HepG2 (cell line): ENCODE data around the gene FHL5. TPM values are rescaled to one million over a fixed set of nuclear protein-coding genes. Genes with fewer than 3 reads are reported as not detected.

ENCODE experiments used
- ERF ChIP-seq: IDR thresholded peaks from 2 replicates; pipeline ENCODE4 v1.6.1; 2018; ENCODE audit warnings: missing biosample characterization, missing genetic modification reagents
- GTF2F1 ChIP-seq: fragments of 150-350 bp; IDR thresholded peaks from 2 replicates; pipeline ENCODE4 v1.6.1; 2014; ENCODE audit warnings: low read length
- MEF2D ChIP-seq: sonication (generic); formaldehyde crosslinking; IDR thresholded peaks from 2 replicates; pipeline ENCODE4 v1.5.1; 2020; ENCODE audit warnings: mild to moderate bottlenecking, missing genetic modification reagents
- PRPF4 ChIP-seq: fragments of 200-400 bp; formaldehyde crosslinking; IDR thresholded peaks from 2 replicates; pipeline ENCODE4 v1.6.1; 2016; ENCODE audit warnings: low read length, low read depth; ENCODE audit not compliant: poor library complexity, severe bottlenecking
- SAP130 ChIP-seq: IDR thresholded peaks from 2 replicates; pipeline ENCODE4 v1.6.1; 2016; ENCODE audit warnings: low read depth
- SMARCC2 ChIP-seq: fragments of 450-650 bp; IDR thresholded peaks from 2 replicates; pipeline ENCODE4 v1.6.1; 2017; ENCODE audit warnings: antibody characterized with exemption, mild to moderate bottlenecking
- TIGD3 ChIP-seq: sonication (generic); formaldehyde crosslinking; IDR thresholded peaks from 2 replicates; pipeline ENCODE4 v1.5.1; 2020; ENCODE audit warnings: mild to moderate bottlenecking, missing genetic modification reagents, borderline replicate concordance
- ZNF20 ChIP-seq: sonication (generic); formaldehyde crosslinking; IDR thresholded peaks from 2 replicates; pipeline ENCODE4 v1.4.0; 2020; ENCODE audit warnings: mild to moderate bottlenecking, moderate library complexity, missing genetic modification reagents
- ZNF3 ChIP-seq: IDR thresholded peaks from 2 replicates; pipeline ENCODE4 v1.7.0; 2017; ENCODE audit warnings: inconsistent platforms
- ZNF615 ChIP-seq: sonication (generic); formaldehyde crosslinking; IDR thresholded peaks from 2 replicates; pipeline ENCODE4 v1.5.0; 2020; ENCODE audit warnings: mild to moderate bottlenecking, missing genetic modification reagents, borderline replicate concordance
- polyA plus RNA-seq, 8 experiments: library from polyadenylated mRNA; depleted of rRNA in 3 of 8; stranded (reverse) in 7 of 8; unstranded in 1 of 8; fragments of >200 nt; fragmentation: Illumina TruSeq in 4 of 8; extraction: Trizol in 4 of 8; gene quantifications; 2 replicates each; pipeline versions ENCODE4 v1.2.1 to v1.2.3, GENCODE V29; 2011 to 2016; ENCODE audit warnings: low read depth in 4 of 8, missing spikeins in 1 of 8, mixed read lengths in 1 of 8; ENCODE audit not compliant: insufficient read depth in 1 of 8
- total RNA-seq, 5 experiments: library from RNA; depleted of rRNA; stranded (reverse); fragments of >200 nt; fragmentation: Illumina TruSeq; extraction: Trizol; gene quantifications; 2 replicates each; pipeline ENCODE4 v1.2.3, GENCODE V29; 2016; ENCODE audit warnings: low read depth in 1 of 5
- TF ChIP-seq, protein P1 (sequence below): sonication (generic); formaldehyde crosslinking; IDR thresholded peaks from 2 replicates; pipeline ENCODE4 v1.5.0; 2020; ENCODE audit warnings: missing genetic modification reagents
- TF ChIP-seq, protein P2 (sequence below): sonication (generic); formaldehyde crosslinking; IDR thresholded peaks from 2 replicates; pipeline ENCODE4 v1.8.0; 2022; ENCODE audit warnings: mild to moderate bottlenecking, missing genetic modification reagents; ENCODE audit not compliant: insufficient replicate concordance
- TF ChIP-seq, protein P3 (sequence below): sonication (generic); formaldehyde crosslinking; IDR thresholded peaks from 2 replicates; pipeline ENCODE4 v1.4.0; 2020; ENCODE audit warnings: missing genetic modification reagents, borderline replicate concordance
- TF ChIP-seq, protein P4 (sequence below): sonication (generic); formaldehyde crosslinking; IDR thresholded peaks from 2 replicates; pipeline ENCODE4 v1.4.0; 2020; ENCODE audit warnings: mild to moderate bottlenecking, missing genetic modification reagents, borderline replicate concordance
- TF ChIP-seq, protein P5 (sequence below): sonication (generic); formaldehyde crosslinking; conservative IDR thresholded peaks from 2 replicates; pipeline ENCODE4 v1.4.0; 2020; ENCODE audit warnings: missing genetic modification reagents

Gene FHL5
- total and polyA plus RNA-seq, 2 of the 13 experiments (the other 11 are each of a cell fraction or from before 2014, with no cell fraction given): not detected

- TF ChIP-seq MEF2D (CRISPR knock-in tag) (0 out of 2 replicates have a peak, but pooled peaks have one; percentile 14), ZNF615 (CRISPR knock-in tag) (peak; percentile 70; the same call in 1 of the 2 replicates), ZNF20 (CRISPR knock-in tag) (no peak), TIGD3 (0 out of 2 replicates have a peak, but pooled peaks have one; percentile 72), ERF (CRISPR knock-in tag) (peak; percentile 87; the same call in 1 of the 2 replicates), GTF2F1 (peak; percentile 78; the same call in 1 of the 2 replicates), ZNF3 (CRISPR knock-in tag) (no peak), SMARCC2 (no peak), PRPF4 (no peak), SAP130 (CRISPR knock-in tag) (peak; percentile 86)
- TF ChIP-seq, protein P1, sequence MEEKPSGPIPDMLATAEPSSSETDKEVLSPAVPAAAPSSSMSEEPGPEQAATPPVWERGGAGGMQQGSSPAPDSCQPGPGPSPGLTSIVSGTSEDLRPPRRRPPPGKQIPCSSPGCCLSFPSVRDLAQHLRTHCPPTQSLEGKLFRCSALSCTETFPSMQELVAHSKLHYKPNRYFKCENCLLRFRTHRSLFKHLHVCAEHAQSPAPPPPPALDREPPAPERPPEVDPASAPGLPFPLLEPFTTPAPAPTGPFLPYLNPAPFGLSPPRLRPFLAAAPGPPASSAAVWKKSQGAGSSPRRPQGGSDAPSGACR: peak; percentile 22; the same call in 1 of the 2 replicates
- TF ChIP-seq, protein P2, sequence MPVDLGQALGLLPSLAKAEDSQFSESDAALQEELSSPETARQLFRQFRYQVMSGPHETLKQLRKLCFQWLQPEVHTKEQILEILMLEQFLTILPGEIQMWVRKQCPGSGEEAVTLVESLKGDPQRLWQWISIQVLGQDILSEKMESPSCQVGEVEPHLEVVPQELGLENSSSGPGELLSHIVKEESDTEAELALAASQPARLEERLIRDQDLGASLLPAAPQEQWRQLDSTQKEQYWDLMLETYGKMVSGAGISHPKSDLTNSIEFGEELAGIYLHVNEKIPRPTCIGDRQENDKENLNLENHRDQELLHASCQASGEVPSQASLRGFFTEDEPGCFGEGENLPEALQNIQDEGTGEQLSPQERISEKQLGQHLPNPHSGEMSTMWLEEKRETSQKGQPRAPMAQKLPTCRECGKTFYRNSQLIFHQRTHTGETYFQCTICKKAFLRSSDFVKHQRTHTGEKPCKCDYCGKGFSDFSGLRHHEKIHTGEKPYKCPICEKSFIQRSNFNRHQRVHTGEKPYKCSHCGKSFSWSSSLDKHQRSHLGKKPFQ: peak; percentile 69
- TF ChIP-seq, protein P3, sequence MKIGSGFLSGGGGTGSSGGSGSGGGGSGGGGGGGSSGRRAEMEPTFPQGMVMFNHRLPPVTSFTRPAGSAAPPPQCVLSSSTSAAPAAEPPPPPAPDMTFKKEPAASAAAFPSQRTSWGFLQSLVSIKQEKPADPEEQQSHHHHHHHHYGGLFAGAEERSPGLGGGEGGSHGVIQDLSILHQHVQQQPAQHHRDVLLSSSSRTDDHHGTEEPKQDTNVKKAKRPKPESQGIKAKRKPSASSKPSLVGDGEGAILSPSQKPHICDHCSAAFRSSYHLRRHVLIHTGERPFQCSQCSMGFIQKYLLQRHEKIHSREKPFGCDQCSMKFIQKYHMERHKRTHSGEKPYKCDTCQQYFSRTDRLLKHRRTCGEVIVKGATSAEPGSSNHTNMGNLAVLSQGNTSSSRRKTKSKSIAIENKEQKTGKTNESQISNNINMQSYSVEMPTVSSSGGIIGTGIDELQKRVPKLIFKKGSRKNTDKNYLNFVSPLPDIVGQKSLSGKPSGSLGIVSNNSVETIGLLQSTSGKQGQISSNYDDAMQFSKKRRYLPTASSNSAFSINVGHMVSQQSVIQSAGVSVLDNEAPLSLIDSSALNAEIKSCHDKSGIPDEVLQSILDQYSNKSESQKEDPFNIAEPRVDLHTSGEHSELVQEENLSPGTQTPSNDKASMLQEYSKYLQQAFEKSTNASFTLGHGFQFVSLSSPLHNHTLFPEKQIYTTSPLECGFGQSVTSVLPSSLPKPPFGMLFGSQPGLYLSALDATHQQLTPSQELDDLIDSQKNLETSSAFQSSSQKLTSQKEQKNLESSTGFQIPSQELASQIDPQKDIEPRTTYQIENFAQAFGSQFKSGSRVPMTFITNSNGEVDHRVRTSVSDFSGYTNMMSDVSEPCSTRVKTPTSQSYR (CRISPR knock-in tag): no peak; the same call in 1 of the 2 replicates
- TF ChIP-seq, protein P4, sequence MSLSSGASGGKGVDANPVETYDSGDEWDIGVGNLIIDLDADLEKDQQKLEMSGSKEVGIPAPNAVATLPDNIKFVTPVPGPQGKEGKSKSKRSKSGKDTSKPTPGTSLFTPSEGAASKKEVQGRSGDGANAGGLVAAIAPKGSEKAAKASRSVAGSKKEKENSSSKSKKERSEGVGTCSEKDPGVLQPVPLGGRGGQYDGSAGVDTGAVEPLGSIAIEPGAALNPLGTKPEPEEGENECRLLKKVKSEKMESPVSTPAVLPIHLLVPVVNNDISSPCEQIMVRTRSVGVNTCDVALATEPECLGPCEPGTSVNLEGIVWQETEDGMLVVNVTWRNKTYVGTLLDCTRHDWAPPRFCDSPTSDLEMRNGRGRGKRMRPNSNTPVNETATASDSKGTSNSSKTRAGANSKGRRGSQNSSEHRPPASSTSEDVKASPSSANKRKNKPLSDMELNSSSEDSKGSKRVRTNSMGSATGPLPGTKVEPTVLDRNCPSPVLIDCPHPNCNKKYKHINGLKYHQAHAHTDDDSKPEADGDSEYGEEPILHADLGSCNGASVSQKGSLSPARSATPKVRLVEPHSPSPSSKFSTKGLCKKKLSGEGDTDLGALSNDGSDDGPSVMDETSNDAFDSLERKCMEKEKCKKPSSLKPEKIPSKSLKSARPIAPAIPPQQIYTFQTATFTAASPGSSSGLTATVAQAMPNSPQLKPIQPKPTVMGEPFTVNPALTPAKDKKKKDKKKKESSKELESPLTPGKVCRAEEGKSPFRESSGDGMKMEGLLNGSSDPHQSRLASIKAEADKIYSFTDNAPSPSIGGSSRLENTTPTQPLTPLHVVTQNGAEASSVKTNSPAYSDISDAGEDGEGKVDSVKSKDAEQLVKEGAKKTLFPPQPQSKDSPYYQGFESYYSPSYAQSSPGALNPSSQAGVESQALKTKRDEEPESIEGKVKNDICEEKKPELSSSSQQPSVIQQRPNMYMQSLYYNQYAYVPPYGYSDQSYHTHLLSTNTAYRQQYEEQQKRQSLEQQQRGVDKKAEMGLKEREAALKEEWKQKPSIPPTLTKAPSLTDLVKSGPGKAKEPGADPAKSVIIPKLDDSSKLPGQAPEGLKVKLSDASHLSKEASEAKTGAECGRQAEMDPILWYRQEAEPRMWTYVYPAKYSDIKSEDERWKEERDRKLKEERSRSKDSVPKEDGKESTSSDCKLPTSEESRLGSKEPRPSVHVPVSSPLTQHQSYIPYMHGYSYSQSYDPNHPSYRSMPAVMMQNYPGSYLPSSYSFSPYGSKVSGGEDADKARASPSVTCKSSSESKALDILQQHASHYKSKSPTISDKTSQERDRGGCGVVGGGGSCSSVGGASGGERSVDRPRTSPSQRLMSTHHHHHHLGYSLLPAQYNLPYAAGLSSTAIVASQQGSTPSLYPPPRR: peak; percentile 49; the same call in 1 of the 2 replicates
- TF ChIP-seq, protein P5, sequence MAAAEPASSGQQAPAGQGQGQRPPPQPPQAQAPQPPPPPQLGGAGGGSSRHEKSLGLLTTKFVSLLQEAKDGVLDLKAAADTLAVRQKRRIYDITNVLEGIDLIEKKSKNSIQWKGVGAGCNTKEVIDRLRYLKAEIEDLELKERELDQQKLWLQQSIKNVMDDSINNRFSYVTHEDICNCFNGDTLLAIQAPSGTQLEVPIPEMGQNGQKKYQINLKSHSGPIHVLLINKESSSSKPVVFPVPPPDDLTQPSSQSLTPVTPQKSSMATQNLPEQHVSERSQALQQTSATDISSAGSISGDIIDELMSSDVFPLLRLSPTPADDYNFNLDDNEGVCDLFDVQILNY (CRISPR knock-in tag): no peak
These were observed 41.1 kb upstream of the FHL5 start, which contains the start of gene UFL1 (continued) for GRCh38 chr6:96521644-96522464.
